GM10266 (cell line): Measurements from ENCODE around the gene SIX5.

Source experiments
- DNase-seq: peaks from one replicate; pipeline ENCODE4 v3.0.0; 2012; ENCODE audit errors: extremely low spot score
- TF ChIP-seq, protein P1 (sequence below): IDR thresholded peaks from 2 replicates; pipeline ENCODE4 v1.5.1; 2012; ENCODE audit warnings: mild to moderate bottlenecking, low read depth; ENCODE audit not compliant: control insufficient read depth, insufficient read depth; ENCODE audit errors: missing control alignments

The SIX5 gene

DNA sequence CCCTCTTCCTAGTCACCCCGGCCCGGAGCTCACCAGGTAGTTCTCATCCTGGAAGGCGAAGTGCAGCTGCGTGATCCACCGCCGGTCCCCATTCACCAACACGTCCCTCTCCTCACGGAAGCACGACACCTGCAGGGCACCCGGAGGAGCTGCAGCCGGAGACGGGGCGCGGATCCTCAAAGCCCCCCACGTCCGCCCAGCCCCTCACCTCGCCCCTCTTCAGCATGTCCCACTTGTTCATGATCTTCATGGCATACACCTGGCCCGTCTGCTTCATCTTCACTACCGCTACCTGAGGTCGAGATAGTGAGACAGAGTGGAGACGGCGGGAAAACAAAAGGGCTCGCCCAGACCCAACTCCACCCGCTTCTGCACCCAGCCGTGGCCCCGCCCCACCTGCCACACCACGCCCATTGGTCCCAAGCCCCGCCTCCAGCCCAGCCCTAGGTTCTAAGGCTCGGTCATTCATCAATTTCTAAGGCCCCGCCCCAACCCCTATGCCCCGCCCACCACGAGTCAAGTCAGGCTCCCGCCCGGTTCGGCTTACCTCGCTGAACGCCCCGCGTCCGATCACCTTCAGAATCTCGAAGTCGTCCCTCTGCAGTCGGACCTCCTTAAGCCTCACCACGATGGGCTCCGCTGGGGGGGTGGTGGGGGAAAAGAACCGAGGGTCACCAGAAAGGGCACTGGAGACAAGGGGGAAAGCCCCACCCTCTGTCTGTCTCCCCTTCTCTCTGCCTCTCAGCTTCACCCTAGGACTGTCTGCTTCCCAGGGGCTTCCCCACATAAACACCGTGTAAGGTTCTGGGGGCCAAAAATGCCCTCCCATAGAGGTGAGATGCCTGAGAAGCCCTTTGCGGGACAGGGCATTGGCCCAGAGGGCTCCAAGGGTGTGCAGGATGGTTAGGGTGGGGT is 10.4 kb upstream of the SIX5 start:
- DNase-seq, result peak; percentile 97
- TF ChIP-seq, protein P1, sequence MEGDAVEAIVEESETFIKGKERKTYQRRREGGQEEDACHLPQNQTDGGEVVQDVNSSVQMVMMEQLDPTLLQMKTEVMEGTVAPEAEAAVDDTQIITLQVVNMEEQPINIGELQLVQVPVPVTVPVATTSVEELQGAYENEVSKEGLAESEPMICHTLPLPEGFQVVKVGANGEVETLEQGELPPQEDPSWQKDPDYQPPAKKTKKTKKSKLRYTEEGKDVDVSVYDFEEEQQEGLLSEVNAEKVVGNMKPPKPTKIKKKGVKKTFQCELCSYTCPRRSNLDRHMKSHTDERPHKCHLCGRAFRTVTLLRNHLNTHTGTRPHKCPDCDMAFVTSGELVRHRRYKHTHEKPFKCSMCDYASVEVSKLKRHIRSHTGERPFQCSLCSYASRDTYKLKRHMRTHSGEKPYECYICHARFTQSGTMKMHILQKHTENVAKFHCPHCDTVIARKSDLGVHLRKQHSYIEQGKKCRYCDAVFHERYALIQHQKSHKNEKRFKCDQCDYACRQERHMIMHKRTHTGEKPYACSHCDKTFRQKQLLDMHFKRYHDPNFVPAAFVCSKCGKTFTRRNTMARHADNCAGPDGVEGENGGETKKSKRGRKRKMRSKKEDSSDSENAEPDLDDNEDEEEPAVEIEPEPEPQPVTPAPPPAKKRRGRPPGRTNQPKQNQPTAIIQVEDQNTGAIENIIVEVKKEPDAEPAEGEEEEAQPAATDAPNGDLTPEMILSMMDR, result peak; percentile 78

DNA sequence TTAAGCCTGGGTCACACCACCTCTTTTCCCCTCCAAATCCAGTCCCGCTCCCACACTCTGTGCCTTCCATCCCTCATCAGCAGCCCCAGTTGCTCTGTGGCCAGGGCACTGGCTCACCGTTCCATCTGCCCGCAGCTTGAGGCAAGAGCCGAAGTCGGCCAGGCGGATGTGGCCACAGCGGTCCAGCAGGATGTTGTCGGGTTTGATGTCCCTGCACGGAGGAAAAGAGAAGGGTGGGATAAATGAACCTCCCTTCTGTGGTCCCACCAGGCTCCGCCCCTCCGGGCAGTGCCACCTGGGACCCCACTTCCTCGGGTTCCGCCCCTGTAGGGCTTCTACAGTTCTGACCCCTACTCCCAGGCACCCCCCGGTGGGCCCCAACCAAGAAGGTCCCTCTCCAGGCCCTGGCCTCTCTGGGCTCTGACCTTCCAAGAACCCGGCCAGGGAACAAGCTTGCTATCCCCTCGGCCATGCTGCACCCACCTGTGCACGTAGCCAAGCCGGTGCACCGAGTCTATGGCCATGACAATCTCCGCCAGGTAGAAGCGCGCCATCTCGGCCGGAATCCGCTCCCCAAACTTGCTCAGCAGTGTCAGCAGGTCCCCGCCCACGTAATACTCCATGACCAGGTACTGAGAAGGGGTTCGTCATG is 9.1 kb upstream of the SIX5 start:
- TF ChIP-seq, protein P1, result no peak
- no peak for DNase-seq

DNA sequence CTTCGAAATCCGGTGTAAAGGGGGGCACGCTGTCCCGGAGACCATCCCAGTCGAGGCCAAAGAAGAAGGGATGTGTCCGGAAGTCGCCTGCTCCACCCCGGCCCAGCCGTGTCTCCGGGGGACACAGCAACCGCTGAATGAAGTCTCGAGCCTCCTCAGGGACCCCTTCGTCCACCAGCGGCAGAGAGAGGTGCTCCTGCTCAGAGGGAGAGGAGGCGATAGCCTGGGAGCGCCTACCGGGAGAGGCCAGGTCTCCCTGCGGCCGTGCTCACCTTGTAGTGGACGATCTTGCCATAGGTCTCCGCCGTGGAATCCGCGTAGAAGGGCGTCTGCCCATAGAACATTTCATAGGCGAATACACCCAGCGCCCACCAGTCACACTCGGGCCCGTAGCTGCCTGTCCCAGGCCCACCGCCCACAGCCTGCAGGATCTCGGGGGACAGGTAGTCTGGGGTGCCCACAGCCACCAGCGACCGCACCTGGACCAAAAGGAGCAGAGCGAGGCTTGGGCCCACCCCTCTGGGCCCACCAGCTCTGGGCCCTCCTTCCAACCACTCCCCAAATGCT is 8.4 kb upstream of the SIX5 start:
- DNase-seq, result no peak
- TF ChIP-seq, protein P1, result no peak

DNA sequence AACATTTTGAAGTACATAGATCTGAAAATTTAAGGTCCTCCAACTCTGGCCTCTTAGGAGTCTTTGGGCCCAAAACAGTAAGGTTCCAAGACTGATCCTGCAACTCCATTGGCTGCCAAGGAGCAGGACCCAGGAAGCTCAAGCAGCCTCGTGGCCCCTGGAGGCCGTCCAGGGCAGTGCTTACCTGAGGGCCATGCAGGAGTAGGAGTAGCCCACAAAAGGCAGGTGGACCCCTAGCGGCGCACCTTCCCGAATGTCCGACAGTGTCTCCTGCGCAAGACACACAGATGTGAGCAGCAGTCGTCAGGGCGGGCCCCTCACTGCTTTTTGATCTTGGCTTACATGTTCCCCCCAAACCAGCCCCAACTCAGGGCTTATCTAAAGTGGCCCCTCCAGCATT is 5.7 kb upstream of the SIX5 start:
- TF ChIP-seq, protein P1, result no peak
- no peak for DNase-seq

DNA sequence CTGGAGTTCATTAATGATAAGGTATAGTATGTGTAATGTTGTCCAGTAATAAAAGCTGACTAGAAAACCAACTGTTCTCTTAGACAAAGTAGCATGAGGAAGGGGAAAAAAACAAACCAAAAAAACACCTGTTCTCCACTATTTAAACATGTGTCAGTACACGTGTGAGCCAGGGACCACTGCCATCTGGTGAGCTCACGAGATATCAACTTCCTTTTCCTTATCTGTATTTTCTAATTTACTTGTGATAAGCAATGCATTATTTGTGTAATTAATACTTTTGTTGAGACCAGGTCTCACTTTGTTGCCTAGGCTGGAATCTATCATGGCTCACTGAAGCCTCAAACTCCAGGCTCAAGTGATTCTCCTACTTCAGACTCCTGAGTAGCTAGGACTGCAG is 4.3 kb upstream of the SIX5 start:
- TF ChIP-seq, protein P1, result no peak
- DNase-seq, result no peak

DNA sequence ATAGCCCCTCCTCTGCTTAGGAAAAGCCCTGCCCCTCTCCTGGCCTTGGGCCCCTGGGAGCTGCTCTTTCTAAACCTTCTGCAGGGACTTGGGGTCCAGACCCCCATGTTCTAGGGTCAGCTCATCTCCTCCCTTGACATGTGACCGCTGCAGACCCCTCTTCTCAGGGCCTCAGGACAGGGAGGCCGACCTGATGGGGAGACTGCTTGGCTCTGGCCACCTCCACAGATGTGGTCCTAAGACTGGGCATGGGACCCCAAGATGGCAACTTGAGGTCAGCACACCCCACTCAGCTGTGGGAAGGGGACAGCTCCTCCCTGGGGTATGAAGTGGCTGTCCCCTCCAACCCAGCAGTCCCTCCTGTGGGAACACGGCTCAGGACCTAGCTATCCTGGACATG is 3.9 kb upstream of the SIX5 start:
- TF ChIP-seq, protein P1, result no peak
- no peak for DNase-seq
